Cardiac muscle cell (in vitro differentiated cells and primary cell): Measurements from ENCODE around the gene KLF11. TPM values are rescaled to one million over a fixed set of nuclear protein-coding genes. Genes with fewer than 3 reads are reported as not detected.

Source experiments
- DNase-seq, 2 donors: peaks; one replicate each; pipeline versions ENCODE4 v3.0.0 to v3.0.0-alpha.2; 2010 to 2017; ENCODE audit warnings: low read depth in 1 of 2, low spot score in 1 of 2
- H3K27ac ChIP-seq: fragments of 200-600 bp; sonication (generic); 2 replicates; pipeline ENCODE4 v1.5.1; 2016
- H3K27me3 ChIP-seq: fragments of 200-600 bp; sonication (generic); 2 replicates; pipeline ENCODE4 v1.6.0; 2016; ENCODE audit warnings: control low read depth
- H3K36me3 ChIP-seq: fragments of 200-600 bp; sonication (generic); 2 replicates; pipeline ENCODE4 v1.5.1; 2016; ENCODE audit warnings: control low read depth
- H3K4me1 ChIP-seq: fragments of 200-600 bp; sonication (generic); 2 replicates; pipeline ENCODE4 v1.8.1; 2017; ENCODE audit warnings: low read depth, mild to moderate bottlenecking, mixed run types
- H3K4me3 ChIP-seq: fragments of 200-600 bp; sonication (generic); 2 replicates; pipeline ENCODE4 v1.5.1; 2016; ENCODE audit warnings: mild to moderate bottlenecking
- H3K9me3 ChIP-seq: fragments of 200-600 bp; sonication (generic); 2 replicates; pipeline ENCODE4 v1.5.1; 2017; ENCODE audit warnings: low read depth, mild to moderate bottlenecking, control low read depth
- CTCF ChIP-seq: IDR thresholded peaks from 2 replicates; pipeline ENCODE4 v1.5.1; 2012; ENCODE audit warnings: low read depth, mild to moderate bottlenecking, low read length
- polyA plus RNA-seq: library from polyadenylated mRNA; unstranded; fragments of >200 nt; fragmentation: Nextera tagmentation; extraction: Ambion mirVana; gene quantifications from 2 replicates; pipeline ENCODE4 v1.2.1, GENCODE V29; 2016
- total RNA-seq: library from RNA; depleted of rRNA; stranded (reverse); fragments of >200 nt; gene quantifications from 2 replicates; pipeline ENCODE4 v1.2.3, GENCODE V29; 2016

Gene KLF11
- total and polyA plus RNA-seq, 2 experiments from 2014 or later = 11.9 to 13.0 TPM

DNA sequence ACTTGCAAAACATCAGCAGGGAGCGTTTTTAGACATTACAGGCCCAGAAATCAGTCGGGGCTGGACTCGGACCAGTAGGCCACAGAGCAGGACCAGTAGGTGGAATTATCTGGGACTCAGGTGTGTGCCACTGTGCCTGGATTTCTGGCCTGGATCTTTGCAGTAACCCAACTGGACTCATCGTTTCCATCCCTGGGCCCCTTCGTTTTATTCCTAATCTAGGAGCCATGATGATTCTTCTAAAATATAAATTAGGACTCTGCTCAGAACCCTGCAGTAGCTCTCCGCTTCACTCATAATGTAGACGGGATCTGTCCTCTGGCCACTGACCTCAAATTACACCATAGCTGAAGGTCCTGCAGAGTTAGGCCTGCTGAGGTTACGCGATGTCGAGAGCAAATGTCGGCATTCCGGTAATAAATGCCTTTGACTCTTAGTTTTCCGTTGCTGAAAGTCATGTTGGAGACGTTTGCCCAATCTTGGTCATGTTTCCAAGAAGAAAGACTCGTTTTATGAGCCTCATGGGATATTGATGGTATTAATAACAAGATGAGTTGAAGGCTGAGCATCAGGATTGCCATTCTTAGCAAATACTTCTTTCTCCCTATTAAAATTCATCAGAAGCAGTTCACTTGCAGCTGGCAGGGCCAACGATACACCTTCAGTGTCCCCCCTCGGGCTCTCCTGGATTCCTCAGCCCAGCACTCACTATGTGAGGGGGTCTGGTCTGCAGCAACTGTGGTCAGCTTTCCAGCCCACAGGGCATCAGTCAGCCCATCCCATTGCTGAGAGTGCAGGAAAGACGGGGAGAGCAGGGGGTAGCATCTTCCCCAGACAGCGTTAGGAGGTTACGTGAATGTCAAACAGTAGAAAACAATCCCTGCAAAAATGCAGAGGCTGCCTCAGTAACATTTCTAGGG lies 39.9 kb upstream of the KLF11 start:
- H3K36me3 ChIP-seq = no peaks in the 10 kb centered on the region
- no peaks in the 10 kb centered on the region for H3K4me1 ChIP-seq
- no peaks in the 10 kb centered on the region for H3K27me3 ChIP-seq
- H3K27ac ChIP-seq = no peak overlapping the region
- TF ChIP-seq CTCF = no peak
- no peak for DNase-seq
- no peak overlapping the region for H3K4me3 ChIP-seq
- no peaks in the 10 kb centered on the region for H3K9me3 ChIP-seq

GRCh38 chr2:10004401-10004800 lies 38.9 kb upstream of the KLF11 start:
- no peak for TF ChIP-seq CTCF
- Histone ChIP-seq H3K27ac (no peak overlapping the region), H3K4me3 (no peak overlapping the region), H3K9me3 (no peaks in the 10 kb centered on the region), H3K36me3 (no peaks in the 10 kb centered on the region), H3K27me3 (no peaks in the 10 kb centered on the region), H3K4me1 (no peaks in the 10 kb centered on the region)
- DNase-seq = no peak

- Histone ChIP-seq H3K4me1 (peaks cover 2% of the 10 kb centered on the region), H3K36me3 (no peaks in the 10 kb centered on the region), H3K9me3 (no peaks in the 10 kb centered on the region), H3K27ac (no peak overlapping the region), H3K27me3 (no peaks in the 10 kb centered on the region), H3K4me3 (no peak overlapping the region)
- no peak for DNase-seq
- no peak for TF ChIP-seq CTCF
Measured at GRCh38 chr2:10004836-10005235, 38.5 kb upstream of the KLF11 start.

DNA sequence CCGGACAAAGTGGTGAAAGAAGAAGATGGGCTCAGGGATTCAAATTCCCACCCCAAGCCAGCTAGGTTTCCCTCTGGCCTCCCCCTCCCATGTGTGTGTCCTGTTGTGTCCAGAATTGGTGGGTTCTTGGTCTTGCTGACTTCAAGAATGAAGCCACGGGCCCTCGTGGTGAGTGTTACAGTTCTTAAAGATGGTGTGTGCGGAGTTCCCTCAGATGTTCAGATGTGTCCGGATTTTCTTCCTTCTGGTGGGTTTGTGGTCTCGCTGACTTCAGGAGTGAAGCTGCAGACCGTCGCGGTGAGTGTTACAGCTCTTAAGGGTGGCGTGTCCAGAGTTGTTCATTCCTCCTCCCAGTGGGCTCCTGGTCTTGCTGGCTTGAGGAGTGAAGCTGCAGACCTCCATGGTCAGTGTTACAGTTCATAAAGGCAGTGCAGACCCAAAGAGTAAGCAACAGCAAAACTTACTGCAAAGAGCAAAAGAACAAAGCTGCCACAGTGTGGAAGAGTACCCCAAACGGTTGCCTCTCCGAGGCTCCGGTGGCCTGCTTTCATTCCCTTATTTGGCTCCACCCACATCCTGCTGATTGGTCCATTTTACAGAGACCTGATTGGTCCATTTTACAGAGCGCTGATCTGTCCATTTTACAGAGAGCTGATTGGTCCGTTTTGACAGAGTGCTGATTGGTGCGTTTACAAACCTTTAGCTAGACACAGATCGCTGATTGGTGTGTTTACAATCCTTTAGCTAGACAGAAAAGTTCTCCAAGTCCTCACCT lies 37.7 kb upstream of the KLF11 start:
- peaks cover 5% of the 10 kb centered on the region for H3K4me1 ChIP-seq
- H3K36me3 ChIP-seq = no peaks in the 10 kb centered on the region
- H3K27me3 ChIP-seq = no peaks in the 10 kb centered on the region
- no peak for TF ChIP-seq CTCF
- no peaks in the 10 kb centered on the region for H3K9me3 ChIP-seq
- DNase-seq = no peak
- H3K27ac ChIP-seq = no peak overlapping the region
- no peak overlapping the region for H3K4me3 ChIP-seq

DNA sequence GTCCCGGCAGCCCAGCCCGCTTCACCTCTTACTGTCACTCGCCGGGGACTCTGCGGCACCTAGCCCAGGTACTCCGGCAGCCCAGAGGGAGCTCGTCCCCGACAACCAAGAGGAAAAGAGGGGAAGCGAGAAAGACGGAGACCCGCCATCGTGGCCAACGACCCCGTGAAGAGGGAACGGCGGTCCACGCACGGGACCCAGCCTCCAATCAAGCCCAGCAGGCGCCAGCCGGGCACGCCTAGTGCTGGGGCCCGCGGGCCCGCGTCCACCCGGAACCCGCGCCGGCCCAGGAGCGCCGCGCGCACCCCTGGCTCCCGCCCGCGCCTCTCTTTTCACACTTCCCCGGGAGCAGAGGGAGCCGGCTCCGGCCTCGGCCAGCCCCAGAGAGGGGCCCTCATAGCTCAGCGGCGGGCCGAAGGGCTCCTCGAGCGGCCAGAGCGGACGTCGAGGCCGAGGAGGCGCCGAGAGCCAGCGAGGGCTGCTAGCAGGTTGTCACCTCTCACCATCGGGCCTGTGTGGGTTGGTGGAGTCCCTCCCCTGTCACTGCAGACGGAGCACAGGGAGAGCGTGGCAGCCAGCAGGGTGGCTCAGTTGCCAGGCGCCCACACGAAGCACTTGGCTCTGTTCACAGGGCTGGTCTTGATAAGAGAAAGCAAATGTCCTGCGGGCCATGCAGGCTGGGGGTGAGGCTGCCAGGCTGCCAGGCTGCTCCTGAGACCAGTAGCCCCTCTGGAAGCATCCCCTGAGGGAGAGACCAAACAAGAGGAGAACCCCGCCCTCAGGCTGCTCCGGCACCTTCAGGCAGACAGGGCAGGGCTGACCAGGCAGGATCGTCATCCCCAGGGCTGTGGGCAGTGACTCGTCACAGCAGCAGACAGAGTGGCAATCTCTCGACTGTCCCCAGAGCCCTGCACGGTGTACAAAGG lies 36.9 kb upstream of the KLF11 start:
- H3K9me3 ChIP-seq = no peaks in the 10 kb centered on the region
- no peaks in the 10 kb centered on the region for H3K27me3 ChIP-seq
- no peak overlapping the region for H3K4me3 ChIP-seq
- no peak for DNase-seq
- H3K36me3 ChIP-seq = no peaks in the 10 kb centered on the region
- H3K27ac ChIP-seq = no peak overlapping the region
- H3K4me1 ChIP-seq = peaks cover 5% of the 10 kb centered on the region
- no peak for TF ChIP-seq CTCF
